Islet precursor cell (in vitro differentiated cells): ENCODE results near the gene EFCAB6.

Source experiments
- DNase-seq: peaks from one replicate; pipeline ENCODE4 v3.0.0-alpha.2; 2018

The EFCAB6 gene

DNA sequence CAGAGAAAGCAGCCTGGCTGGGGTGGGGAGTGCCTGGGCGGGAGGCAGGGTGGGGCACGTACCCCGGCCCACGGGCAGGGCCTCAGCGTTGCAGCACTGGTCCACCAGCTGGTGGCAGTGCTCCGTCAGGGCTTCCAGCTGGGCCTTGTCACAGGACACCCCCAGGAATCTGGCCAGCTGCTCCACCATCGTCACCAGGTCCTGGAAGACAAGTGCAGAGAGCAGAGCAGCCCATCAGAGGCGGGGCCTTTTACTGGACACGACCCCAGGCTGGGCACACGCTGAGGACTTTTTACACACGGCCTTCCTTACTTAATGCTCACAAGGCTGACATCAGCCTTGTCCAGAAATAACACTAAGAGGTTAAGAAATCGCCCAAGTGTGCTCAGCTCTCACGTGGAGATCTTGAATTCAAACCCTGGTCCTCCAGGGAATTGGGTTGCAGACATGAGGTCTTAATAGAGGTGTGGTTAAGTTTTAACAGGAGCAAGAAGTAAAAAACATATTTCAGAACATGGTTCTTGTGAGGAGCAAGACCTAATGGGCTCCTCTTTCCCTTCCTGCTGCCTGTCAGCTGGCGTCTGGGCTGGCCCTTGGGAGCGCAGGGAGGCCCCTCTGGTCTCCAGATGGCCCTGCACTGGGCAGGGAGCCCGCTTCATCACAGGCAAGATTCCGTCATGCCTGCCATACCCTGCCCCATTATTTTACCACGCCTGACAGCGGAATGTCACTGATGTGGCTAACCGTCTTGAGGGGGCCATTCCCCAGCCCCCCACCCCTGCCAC, 17.1 kb upstream of the EFCAB6 start:
- no peak for DNase-seq

DNA sequence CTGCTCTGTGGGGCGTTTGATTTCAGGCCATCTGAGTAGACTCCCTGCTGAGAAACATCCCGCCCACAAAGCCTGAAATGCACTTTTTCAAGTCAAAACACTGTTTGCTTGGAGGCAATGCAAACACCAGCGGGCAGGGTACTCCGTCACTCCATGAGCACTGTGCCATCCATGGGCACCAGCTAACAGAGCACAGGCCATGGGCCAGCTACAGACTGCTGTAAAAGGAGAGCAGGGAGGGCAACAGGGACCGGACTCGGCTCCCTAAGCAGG, 16.6 kb upstream of the EFCAB6 start:
- DNase-seq = no peak

DNA sequence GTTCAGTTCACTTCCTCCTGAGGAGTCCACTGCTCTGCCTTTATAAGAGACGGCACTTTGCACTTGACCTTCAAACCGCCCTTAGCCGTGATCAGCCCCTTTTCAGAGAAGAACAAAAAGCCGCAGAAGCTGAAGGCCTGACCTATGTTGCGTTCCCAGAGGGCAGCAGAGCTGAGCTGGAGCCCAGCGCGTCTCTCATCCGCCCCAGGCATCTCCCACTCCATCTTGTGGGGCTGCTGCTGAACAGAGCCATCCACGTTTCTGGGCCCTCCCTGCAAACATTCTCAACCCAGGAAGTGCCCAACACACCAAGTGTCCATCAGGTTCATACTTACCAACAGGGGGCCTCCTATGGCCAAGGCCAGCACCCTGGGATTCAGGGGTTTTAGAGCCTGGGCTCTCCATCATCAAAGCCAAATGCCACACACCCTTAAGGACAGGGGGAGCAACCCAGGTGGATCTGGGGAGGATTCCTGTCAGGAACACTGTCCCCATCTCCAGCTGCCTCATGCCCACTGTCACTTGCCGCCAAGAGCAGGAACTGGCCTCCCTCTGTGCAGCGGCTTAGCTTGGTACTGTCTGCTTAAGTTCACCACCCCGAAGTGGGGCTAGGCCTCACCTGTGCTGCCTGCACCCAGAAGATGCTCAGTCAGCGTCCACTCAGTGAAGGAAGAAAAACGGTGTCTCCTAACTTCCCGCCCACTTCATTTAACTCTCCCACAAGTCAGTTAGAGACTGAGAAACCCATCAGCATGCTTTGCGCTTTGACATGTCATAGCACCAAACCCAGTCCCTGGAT, 16.0 kb upstream of the EFCAB6 start:
- no peak for DNase-seq

DNA sequence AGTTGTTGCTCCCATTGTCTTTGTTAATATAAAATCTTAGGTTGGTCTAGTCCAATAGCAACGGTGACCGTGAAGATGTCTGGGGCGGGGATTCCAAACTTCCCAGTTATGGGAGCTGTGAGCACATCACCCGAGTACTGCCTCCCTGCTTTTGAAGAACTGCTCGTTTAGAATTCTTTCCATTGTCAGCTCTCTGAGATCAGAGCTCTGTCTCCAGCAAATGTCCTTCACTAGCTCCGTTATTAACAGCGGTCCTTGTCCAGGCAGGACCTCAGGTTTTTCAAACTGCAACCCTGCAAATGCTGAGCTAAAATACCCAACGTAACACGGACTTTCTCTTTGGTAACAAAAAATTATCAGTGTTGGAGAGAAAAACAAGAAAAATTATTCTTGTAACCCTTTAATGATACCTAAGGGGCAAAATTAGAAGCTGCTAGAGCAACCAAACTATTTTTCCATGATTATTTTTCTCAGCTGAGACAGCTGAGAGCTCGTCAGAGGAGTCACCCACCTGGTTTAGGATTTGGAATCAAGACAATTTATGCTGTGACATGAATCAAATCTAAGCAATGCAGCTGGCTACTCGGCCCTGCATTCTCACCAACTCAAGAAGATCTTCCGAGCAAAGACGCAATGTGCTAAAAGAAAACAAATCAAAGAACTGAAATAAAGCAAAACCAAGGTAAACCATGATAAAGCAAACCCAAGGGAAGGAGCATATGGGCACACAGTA, 15.1 kb upstream of the EFCAB6 start:
- DNase-seq = no peak

DNA sequence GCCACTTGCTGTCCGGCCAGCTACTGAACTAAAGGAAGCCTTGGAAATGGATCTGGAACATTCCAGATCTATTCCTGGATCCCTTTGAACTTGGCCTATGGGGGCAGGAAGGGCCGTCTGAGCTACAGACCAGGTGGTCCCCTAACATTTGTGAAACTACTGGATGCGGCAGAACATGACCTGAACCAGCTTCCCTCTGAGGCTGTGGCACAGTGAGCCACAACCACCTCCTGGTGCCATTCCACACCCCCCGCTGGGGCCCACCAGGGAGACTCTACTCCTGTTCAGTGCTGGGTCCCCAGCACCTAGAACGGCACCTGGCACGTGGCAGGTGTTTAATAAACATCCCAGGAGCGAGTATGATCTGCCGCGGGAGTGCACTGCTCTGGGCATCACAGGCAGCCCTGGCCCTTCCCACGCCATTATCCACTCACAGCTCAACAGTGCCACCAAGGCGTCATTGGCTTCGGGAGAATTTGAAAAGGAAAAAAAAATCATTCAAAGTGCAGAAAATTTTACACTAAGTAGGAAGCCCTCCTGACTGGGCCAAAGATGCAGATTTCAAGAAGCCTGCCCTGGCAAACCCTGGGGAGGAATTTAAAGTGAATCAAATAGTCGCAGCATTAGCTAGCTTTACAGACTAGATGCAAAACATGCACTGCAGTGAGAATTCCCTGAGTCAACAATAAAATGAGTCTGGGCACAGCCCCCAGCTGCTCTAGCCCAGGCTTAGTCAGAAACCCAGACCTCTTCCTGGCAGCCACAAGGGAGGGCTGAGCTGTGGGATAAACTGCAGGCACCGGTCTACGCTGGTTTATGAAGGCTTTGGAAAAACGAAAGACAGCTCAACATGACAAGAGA, 14.3 kb upstream of the EFCAB6 start:
- peak; percentile 83 for DNase-seq

DNA sequence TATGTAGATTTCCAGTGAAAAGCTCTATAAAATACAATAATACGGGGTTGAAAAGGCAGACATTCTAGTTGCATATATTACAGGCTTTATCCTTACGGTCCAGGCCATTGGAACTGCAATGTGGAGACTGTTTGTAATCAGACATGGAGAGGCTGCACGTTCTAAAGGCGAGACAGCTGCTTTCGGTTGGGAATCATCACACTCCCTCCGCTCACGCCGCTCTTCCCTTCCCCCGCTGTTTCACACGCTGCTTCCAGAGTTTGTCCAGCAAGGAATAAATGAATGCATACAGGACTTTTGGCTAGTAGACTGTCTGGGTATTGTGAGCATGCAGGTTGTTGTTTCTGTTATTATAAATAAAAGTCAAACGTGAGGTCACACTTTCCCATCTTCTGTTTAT, 13.5 kb upstream of the EFCAB6 start:
- peak; percentile 8 for DNase-seq

DNA sequence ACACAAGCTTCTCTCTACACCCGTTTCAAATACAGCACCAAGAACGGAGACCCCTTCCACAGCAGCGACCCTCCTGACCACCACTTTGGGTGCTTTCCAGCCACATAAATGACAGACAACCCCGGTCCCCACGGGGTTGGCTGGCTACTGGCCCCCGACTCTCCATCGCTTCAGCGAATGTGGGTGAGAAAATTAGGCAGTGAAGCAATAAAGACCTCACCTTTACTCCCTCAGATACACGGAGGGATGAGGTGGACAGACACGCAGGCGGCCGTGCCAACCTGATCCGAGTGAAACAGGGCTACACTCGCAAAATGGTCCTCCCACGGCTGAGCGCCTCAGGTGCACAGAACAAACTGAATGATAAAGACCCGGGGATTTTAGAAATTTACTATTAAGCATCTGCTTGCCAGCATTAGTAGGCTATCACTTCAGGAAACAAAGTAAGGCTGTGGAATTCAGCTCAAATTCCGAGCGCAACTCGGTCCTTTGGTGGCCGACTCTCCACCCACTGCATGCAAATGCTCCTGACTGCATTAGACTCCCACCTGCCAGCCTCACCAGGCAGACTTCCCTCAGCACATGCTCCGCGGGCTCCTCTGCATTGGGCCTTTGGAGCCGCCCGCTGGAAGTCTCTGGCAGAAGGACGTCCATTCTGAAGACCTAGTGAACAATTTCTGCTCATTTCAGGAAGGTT, 12.8 kb upstream of the EFCAB6 start:
- peak; percentile 42 for DNase-seq

DNA sequence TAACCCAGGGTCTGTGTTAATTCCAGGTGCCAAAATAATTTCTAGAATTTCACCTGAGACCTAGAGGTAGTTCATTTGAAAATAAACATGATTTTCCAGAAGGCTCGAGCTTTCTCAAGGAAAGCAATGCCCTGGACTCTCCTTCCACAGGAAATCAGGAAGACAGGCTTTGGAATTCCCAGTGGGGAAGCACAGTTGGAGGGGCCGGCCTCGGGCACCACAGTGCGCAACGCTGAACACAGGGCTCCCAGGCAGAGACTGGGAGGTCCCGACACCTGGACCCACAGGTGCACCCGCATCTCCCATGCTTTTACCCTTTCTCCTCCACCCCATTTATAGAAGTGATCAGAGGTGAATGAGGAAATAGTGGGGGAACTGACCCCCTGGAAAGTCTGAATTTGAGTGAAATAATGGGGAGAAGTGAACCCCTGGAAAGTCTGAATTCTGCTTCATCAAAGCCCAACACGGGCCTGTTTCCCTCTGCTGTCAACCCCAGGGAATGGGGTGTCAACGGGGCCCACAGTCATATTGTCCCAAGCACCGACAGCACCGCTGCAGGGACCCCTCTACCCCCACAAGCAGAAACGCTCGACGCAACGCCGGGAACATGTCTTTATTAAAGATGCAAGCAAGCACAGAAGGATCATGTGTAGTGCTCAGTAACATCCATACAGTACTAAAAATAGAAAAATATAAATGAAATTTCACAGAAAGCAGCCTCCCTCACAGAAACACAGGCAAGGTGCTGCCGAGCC, 12.0 kb upstream of the EFCAB6 start:
- DNase-seq = peak; percentile 17

DNA sequence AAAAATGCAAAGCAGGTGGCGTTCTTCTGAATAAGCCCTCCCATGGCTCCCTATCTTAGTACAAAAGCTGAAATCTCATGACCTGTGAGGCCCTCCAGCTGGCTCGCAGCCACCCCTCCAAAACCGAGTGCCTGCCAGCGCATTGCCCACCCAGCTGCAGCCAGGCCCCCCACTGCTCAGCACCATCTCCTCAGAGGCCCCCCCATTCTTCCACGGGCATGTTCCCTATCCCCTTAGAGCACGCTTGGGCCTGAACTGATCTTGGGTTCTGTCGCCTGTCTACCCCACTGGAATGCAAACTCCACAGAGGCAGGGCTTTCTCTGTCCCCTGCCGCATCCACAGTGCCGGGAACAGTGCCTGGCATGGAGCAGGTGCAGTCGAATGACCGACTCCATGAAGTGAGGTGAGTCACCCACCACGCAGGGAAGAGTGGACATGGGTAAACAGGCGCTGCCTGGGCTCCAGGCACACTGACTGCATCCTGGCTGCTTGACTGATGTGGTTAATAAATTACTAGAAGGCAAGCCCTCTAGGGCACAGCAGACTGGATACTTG, 11.3 kb upstream of the EFCAB6 start:
- DNase-seq = peak; percentile 67

DNA sequence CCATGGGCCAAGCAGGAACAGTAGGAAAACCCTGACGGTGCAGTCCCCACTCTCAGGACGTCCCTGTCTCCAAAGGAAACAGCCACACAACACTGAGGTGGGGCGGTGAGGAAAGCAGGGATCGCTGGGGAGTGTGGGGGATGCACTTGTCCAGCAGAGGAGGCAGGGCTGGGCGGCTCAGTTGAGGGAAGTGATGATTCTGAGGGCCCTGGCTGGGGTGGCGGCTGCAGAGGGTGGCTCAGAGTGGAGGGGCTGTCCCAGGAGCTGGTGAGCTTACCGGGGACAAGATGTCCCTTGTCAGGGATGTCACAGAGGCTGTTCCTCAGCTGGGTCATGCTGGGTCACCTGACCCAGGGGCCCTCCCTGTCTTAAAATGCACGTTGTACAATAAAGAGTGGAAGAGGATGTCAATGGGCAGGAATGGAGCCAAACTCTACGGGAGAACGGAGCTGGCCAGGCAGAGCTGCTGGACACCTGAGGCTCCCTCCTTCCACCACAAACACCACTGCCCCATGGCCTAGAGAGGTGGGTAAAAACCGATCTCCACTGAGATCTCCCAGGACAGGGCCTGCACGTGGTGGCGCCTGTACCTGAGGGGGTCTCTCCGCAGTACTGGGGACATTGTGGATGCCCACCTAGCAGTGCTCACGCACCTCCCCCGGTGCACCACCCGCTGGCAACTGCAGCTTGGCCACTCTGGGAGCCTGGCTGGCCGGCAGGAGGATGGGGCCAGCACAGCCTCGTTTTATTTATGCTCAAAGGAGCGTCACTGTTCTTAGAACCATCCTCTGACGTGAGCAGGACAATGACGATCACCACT, 9.7 kb upstream of the EFCAB6 start:
- peak; percentile 43 for DNase-seq

DNA sequence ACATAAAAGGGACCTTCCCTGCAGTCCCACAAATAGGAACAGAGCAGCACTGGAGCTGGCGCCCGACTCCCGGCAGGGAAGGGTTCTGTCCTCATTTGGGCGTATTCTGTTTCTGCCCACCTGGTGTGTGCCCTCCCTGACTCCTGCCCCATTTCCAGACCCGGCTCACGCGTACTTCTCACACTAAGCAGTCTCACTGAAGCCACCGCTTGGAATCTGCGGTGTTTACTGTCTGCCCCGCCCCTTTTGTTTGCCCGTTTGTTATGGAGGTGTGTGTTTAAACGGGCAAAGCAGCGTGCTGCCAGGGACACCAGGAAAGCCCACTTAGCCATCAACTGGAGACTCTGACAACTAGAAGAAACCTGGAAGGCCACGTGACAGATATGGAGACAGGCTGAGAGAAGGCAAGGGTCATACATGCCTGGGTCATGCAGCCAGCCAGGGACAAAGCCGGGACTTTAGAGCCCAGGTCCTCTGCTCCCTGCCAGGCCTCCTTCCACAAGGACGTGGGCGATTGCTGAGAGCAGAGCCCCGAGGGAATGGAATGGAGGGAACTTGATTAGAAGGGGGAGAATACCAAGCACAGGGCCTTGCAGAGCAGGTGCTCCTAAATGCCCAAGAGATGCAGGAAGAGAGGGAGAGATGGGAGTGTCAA, 8.7 kb upstream of the EFCAB6 start:
- DNase-seq = peak; percentile 36

DNA sequence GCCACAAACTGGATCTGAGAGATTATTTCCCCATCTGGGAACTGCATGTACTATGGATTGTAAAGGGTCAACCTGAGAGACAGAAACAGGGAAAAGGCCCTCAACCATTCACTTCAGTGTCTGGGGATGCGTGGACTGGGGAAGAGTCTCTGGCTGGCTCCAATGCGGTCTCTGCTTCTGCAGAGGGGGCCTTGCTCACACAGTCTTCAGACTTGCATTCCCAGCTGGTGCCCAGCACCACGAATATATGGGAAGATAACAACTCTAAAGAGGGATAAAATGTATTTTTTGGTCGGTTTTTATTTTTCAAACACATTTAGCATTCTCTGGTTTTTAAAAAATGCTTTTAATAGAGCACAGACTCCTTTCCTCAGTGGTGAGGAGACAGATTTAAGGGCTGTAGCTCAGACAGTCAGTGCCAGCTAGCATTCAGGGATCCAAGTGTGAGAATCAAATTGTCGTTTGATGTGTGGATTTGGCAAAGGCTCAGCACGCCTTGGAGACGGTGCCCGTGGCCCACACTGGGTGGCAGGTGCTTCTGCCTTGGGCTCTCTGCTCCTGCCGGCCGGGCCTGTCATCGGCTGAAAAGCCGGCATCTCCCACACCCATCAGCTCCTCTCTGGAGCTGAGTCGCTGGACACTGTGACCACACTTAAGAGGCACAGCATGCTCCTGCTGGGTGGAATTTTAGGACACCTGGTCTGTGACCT, 8.0 kb upstream of the EFCAB6 start:
- DNase-seq = peak; percentile 35

DNA sequence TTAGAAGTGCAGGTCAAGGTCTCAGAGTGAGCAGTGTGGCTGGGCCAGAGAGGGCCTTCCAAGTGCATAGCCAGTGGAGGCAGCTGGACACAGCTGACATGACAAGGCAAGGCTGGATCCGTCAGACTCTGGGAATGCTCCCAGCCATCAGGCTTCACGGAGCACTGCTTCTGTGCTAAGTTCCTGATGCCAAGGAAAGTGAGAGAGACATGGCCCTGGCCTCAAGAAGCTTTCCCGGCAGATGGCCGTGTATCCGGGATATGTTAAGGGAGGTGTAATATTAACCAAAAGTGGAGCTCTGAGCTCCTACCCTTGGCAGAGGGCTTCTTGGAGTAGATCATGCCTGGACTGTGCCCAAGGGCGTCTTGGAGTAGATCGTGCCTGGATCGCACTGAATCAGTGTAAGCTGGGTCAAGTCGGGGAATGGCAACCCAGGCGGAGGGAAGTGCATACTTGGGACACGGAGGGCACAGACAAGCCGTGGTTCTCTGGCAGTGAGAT, 7.4 kb upstream of the EFCAB6 start:
- peak; percentile 32 for DNase-seq

DNA sequence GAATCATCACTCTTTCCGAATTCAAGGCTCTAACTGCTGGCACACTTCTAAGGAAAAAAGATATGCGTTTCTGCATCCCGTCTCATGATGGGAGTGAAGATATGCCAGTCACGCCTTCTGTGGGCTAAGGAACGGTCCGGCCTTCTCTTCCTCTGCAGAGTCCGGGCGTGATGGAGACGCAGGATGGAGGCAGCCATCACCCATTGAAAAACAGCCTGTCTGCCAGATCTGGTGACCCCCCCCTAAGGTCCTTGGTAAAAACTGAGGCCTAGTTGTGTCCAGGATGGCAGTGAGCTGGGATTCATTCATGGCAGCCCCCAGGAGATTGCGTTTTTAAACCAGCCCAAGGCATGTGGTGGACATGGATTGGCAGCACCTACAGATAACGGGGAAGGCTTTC, 6.9 kb upstream of the EFCAB6 start:
- peak; percentile 15 for DNase-seq

DNA sequence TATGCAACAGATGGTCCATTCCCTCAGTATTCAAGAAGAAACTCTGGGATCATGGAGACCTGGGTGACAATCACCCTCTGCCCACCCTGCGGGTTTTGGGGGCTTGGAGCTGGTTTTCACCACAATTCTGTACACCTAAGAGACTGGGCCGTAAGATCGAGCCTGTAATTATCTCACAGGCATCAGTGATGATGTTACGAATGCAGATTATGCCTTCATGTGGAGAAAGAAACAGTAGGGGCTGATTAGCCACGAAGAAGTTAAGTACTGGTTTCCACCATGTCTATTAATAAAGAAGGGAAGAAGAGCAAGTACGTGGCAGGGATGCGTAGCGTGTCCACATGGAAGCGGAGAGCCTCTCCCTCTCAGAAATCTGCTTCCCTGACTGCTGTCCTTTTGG, 5.3 kb upstream of the EFCAB6 start:
- DNase-seq = peak; percentile 10

DNA sequence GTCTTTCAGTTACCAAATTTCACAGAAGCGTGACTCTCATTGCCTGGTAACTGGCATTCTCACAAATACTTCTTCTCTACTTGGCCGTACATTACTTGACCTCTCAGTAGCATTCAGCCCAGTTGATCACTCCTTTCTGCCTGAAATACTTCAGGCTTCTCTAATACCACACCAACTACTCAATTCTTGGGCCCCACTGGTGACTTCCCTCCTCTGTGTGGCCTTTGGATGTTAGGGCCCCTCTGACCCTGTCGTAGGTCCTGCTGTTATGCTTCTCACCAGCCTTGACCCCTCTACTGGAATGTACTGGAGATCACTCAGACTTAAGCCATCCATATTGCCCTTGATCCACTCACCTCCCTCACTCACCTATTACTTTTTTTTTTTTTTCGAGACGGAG, 2.2 kb upstream of the EFCAB6 start:
- peak; percentile 4 for DNase-seq

DNA sequence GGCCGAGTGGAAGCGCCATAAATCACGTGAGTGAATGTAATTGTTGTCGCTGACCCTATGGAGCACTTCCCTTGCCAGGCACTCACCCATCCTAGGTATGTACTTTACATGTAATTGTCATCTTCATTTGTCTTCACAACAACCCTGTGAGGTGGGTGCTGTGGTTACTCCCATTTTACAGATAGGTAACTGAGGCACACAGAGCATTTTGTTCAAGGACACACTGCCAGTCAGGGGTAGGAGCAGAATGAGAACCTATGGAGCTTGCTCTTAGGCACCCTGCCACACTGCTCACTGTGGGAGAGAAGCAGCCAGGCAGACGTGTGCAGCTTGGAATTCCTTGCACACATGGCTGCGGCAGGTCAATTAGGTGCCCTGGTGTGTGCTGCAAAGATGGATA, 785 bp upstream of the EFCAB6 start:
- DNase-seq = peak; percentile 35

DNA sequence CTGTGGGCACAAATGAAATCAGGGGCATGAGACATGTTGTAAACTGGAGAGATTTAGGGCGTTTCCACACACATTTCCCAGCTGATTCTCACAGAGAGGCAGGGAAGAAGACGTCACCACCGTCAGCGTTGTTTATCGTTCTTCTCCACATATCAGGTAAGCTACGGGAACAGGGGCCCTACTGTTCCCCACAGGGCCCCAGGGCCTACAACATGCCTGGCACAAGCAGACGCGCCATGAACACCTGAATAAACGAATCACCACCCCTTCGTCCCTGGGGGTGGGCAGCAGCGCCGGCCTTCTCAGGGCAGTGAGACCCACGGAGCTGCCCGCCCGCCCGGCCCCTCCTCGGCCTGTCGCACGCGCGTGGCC, 342 bp downstream of the EFCAB6 start:
- DNase-seq = no peak
